SK-N-SH treated with all-trans-retinoic acid at 6 μM for 48 hours (cell line): ENCODE results near the gene COMMD10.
A peak's percentile ranks its signal among the peaks of the same experiment; 100 is the strongest.

Experiments used
- ATAC-seq: fragments of 200-7000 bp; cut with Tn5 transposase; 3 replicates; pipeline ENCODE4 v1.9.1; 2020; ENCODE audit warnings: mild to moderate bottlenecking, moderate library complexity
- ARNTL ChIP-seq: fragments of 450-650 bp; formaldehyde crosslinking; IDR thresholded peaks from 2 replicates; pipeline ENCODE4 v1.5.0; 2020; ENCODE audit warnings: low read depth, mild to moderate bottlenecking, moderate library complexity, borderline replicate concordance
- BACH2 ChIP-seq: fragments of 250-450 bp; sonication (Bioruptor Pico); IDR thresholded peaks from 2 replicates; pipeline ENCODE4 v1.9.0; 2021; ENCODE audit warnings: mild to moderate bottlenecking, borderline replicate concordance
- CREB5 ChIP-seq: fragments of 250-450 bp; sonication (Bioruptor Pico); IDR thresholded peaks from 2 replicates; pipeline ENCODE4 v1.5.1; 2020; ENCODE audit warnings: low read depth, mild to moderate bottlenecking, moderate library complexity
- CSDC2 ChIP-seq: fragments of 250-450 bp; sonication (Bioruptor Pico); IDR thresholded peaks from 2 replicates; pipeline ENCODE4 v1.5.0; 2020; ENCODE audit warnings: mild to moderate bottlenecking, moderate library complexity
- CSRNP3 ChIP-seq: fragments of 250-450 bp; sonication (Bioruptor Pico); IDR thresholded peaks from 2 replicates; pipeline ENCODE4 v1.5.1; 2021; ENCODE audit warnings: mild to moderate bottlenecking, moderate library complexity
- ESRRG ChIP-seq: fragments of 250-450 bp; sonication (Bioruptor Pico); IDR thresholded peaks from 2 replicates; pipeline ENCODE4 v1.6.1; 2021; ENCODE audit warnings: mild to moderate bottlenecking
- GLIS3 ChIP-seq: fragments of 250-450 bp; sonication (Bioruptor Pico); IDR thresholded peaks from 2 replicates; pipeline ENCODE4 v1.5.0; 2020; ENCODE audit warnings: mild to moderate bottlenecking, moderate library complexity
- ISL1 ChIP-seq: fragments of 250-450 bp; sonication (Bioruptor Pico); IDR thresholded peaks from 2 replicates; pipeline ENCODE4 v2.1.2; 2022; ENCODE audit warnings: mild to moderate bottlenecking, moderate library complexity
- OSR1 ChIP-seq: fragments of 250-450 bp; sonication (Bioruptor Pico); IDR thresholded peaks from 2 replicates; pipeline ENCODE4 v1.8.0; 2022; ENCODE audit warnings: moderate library complexity, mild to moderate bottlenecking, inconsistent platforms
- PATZ1 ChIP-seq: fragments of 250-450 bp; sonication (Bioruptor Pico); IDR thresholded peaks from 2 replicates; pipeline ENCODE4 v1.8.0; 2020; ENCODE audit warnings: mild to moderate bottlenecking, moderate library complexity, borderline replicate concordance
- POU6F1 ChIP-seq: fragments of 250-450 bp; sonication (Bioruptor Pico); IDR thresholded peaks from 2 replicates; pipeline ENCODE4 v1.8.0; 2021; ENCODE audit warnings: low read depth, mild to moderate bottlenecking, moderate library complexity, borderline replicate concordance
- PPARA ChIP-seq: fragments of 250-450 bp; sonication (Bioruptor Pico); IDR thresholded peaks from 2 replicates; pipeline ENCODE4 v1.5.0; 2020; ENCODE audit warnings: mild to moderate bottlenecking, borderline replicate concordance
- RARB ChIP-seq: fragments of 250-450 bp; sonication (Bioruptor Pico); IDR thresholded peaks from 2 replicates; pipeline ENCODE4 v1.8.0; 2021; ENCODE audit warnings: mild to moderate bottlenecking, moderate library complexity
- SNAI2 ChIP-seq: fragments of 250-450 bp; sonication (Bioruptor Pico); IDR thresholded peaks from 2 replicates; pipeline ENCODE4 v1.5.0; 2020; ENCODE audit warnings: mild to moderate bottlenecking, moderate library complexity
- TCF4 ChIP-seq: fragments of 250-450 bp; sonication (Bioruptor Pico); IDR thresholded peaks from 2 replicates; pipeline ENCODE4 v1.8.0; 2021; ENCODE audit warnings: mild to moderate bottlenecking, moderate library complexity, borderline replicate concordance
- TOX ChIP-seq: fragments of 250-450 bp; sonication (Bioruptor Pico); IDR thresholded peaks from 2 replicates; pipeline ENCODE4 v1.8.0; 2021; ENCODE audit warnings: mild to moderate bottlenecking, moderate library complexity, borderline replicate concordance
- TSHZ2 ChIP-seq: fragments of 250-450 bp; sonication (Bioruptor Pico); IDR thresholded peaks from 2 replicates; pipeline ENCODE4 v1.5.0; 2020; ENCODE audit warnings: mild to moderate bottlenecking, moderate library complexity
- ZC3H10 ChIP-seq: fragments of 250-450 bp; sonication (Bioruptor Pico); IDR thresholded peaks from 2 replicates; pipeline ENCODE4 v1.5.1; 2021; ENCODE audit warnings: mild to moderate bottlenecking, moderate library complexity
- ZFP30 ChIP-seq: fragments of 450-650 bp; formaldehyde crosslinking; IDR thresholded peaks from 2 replicates; pipeline ENCODE4 v1.5.0; 2022; ENCODE audit warnings: mild to moderate bottlenecking, moderate library complexity
- ZNF565 ChIP-seq: fragments of 450-650 bp; formaldehyde crosslinking; conservative IDR thresholded peaks from 2 replicates; pipeline ENCODE4 v1.5.0; 2020; ENCODE audit warnings: low read depth, mild to moderate bottlenecking, moderate library complexity
- ZNF70 ChIP-seq: fragments of 450-650 bp; formaldehyde crosslinking; IDR thresholded peaks from 2 replicates; pipeline ENCODE4 v1.5.0; 2020; ENCODE audit warnings: mild to moderate bottlenecking, moderate library complexity
- ZNF8 ChIP-seq: fragments of 450-650 bp; formaldehyde crosslinking; IDR thresholded peaks from 2 replicates; pipeline ENCODE4 v1.5.0; 2020; ENCODE audit warnings: mild to moderate bottlenecking, moderate library complexity

Gene COMMD10

GRCh38 chr5:116237917-116238500, 153.2 kb downstream of the COMMD10 start:
- ATAC-seq: peak; percentile 73; the same call in 2 of the 3 replicates
- TF ChIP-seq TCF4 (CRISPR knock-in tag) (peak; percentile 26; the same call in 1 of the 2 replicates), ARNTL (no peak), ZNF565 (CRISPR knock-in tag) (no peak)

GRCh38 chr5:116242343-116242742, 157.5 kb downstream of the COMMD10 start:
- ATAC-seq: peak; percentile 35; the same call in 1 of the 3 replicates
- TF ChIP-seq POU6F1 (CRISPR knock-in tag) (no peak), BACH2 (CRISPR knock-in tag) (no peak), CSRNP3 (no peak), SNAI2 (CRISPR knock-in tag) (no peak), TOX (CRISPR knock-in tag) (no peak), ISL1 (CRISPR knock-in tag) (no peak), ZNF8 (CRISPR knock-in tag) (no peak), CSDC2 (CRISPR knock-in tag) (no peak), ZC3H10 (CRISPR knock-in tag) (no peak), PATZ1 (CRISPR knock-in tag) (no peak)

GRCh38 chr5:116248432-116248831, 163.6 kb downstream of the COMMD10 start:
- no peak for ATAC-seq
- no peak for TF ChIP-seq ESRRG (CRISPR knock-in tag)
- TF ChIP-seq ARNTL: no peak
- no peak for TF ChIP-seq POU6F1 (CRISPR knock-in tag)
- no peak for TF ChIP-seq GLIS3 (CRISPR knock-in tag)
- no peak for TF ChIP-seq BACH2 (CRISPR knock-in tag)
- TF ChIP-seq ISL1 (CRISPR knock-in tag): no peak
- no peak for TF ChIP-seq PATZ1 (CRISPR knock-in tag)
- no peak for TF ChIP-seq TSHZ2 (CRISPR knock-in tag)
- no peak for TF ChIP-seq RARB
- no peak for TF ChIP-seq TOX (CRISPR knock-in tag)
- TF ChIP-seq ZFP30 (CRISPR knock-in tag): no peak
- no peak for TF ChIP-seq OSR1 (CRISPR knock-in tag)
- no peak for TF ChIP-seq ZNF565 (CRISPR knock-in tag)
- no peak for TF ChIP-seq CSDC2 (CRISPR knock-in tag)
- no peak for TF ChIP-seq CREB5 (CRISPR knock-in tag)
- no peak for TF ChIP-seq ZNF8 (CRISPR knock-in tag)
- no peak for TF ChIP-seq CSRNP3
- TF ChIP-seq ZNF70: no peak
- no peak for TF ChIP-seq PPARA (CRISPR knock-in tag)
- no peak for TF ChIP-seq ZC3H10 (CRISPR knock-in tag)
- TF ChIP-seq, all 23 proteins: peak for 0
